Activated CD4-positive, alpha-beta T cell treated with anti-CD3 and anti-CD28 coated beads, Interleukin-2, amount 50 U/mL, for 1 hour (primary cell): Measurements from ENCODE around the gene CXCL16.

Experiments
- DNase-seq: peaks from one replicate; pipeline ENCODE4 v3.0.0-alpha.2; 2020

CXCL16 gene

GRCh38 chr17:4750606-4751005 lies 10.9 kb upstream of the CXCL16 start:
- DNase-seq, result no peak

GRCh38 chr17:4748686-4749085 lies 9.0 kb upstream of the CXCL16 start:
- DNase-seq, result no peak

- DNase-seq, result peak; percentile 18
Measured at GRCh38 chr17:4747847-4748246, 8.1 kb upstream of the CXCL16 start.

GRCh38 chr17:4744999-4745969 lies 5.6 kb upstream of the CXCL16 start:
- DNase-seq, result no peak

GRCh38 chr17:4743898-4744297 lies 4.2 kb upstream of the CXCL16 start:
- DNase-seq, result no peak

GRCh38 chr17:4743216-4743615 lies 3.5 kb upstream of the CXCL16 start:
- no peak for DNase-seq

GRCh38 chr17:4742629-4743028 lies 2.9 kb upstream of the CXCL16 start:
- DNase-seq, result no peak

- no peak for DNase-seq
Measured at GRCh38 chr17:4742133-4742532, 2.4 kb upstream of the CXCL16 start.

GRCh38 chr17:4741544-4741943 lies 1.8 kb upstream of the CXCL16 start:
- DNase-seq, result no peak

- no peak for DNase-seq
Measured at GRCh38 chr17:4740584-4740983, 856 bp upstream of the CXCL16 start.

- DNase-seq, result no peak
Measured at GRCh38 chr17:4740025-4740351, 260 bp upstream of the CXCL16 start.

- DNase-seq, result peak; percentile 31
Measured at GRCh38 chr17:4738136-4739121, 1.3 kb downstream of the CXCL16 start.

GRCh38 chr17:4735876-4736651 lies 3.7 kb downstream of the CXCL16 start:
- no peak for DNase-seq

GRCh38 chr17:4734857-4735475 lies 4.8 kb downstream of the CXCL16 start:
- DNase-seq, result no peak

GRCh38 chr17:4733073-4733531 lies 6.6 kb downstream of the CXCL16 start:
- DNase-seq, result no peak

GRCh38 chr17:4728124-4728523 lies 11.6 kb downstream of the CXCL16 start:
- DNase-seq, result no peak

- DNase-seq, result no peak
Measured at GRCh38 chr17:4725646-4726310, 13.9 kb downstream of the CXCL16 start.

- DNase-seq, result no peak
Measured at GRCh38 chr17:4724650-4725049, 15.1 kb downstream of the CXCL16 start.

- DNase-seq, result no peak
Measured at GRCh38 chr17:4722678-4723240, 17.0 kb downstream of the CXCL16 start.

GRCh38 chr17:4721203-4722135 lies 18.3 kb downstream of the CXCL16 start:
- no peak for DNase-seq
